Liver (tissue), 9 donors: ENCODE data around the gene ATCAY. TPM values are rescaled to one million over a fixed set of nuclear protein-coding genes. Genes with fewer than 3 reads are reported as not detected.

Experiments
- DNase-seq: peaks from one replicate; pipeline ENCODE4 v3.0.0-alpha.2; 2017; ENCODE audit warnings: low spot score
- H3K27ac ChIP-seq, 2 donors: one replicate each; pipeline ENCODE4 v1.7.0; 2013; ENCODE audit warnings: inconsistent platforms in 2 of 2, low read length in 2 of 2, control low read depth in 1 of 2, low read depth in 1 of 2, mild to moderate bottlenecking in 1 of 2
- H3K27me3 ChIP-seq, 4 donors: one replicate each; pipeline versions ENCODE4 v1.6.1 to v1.7.0; 2013; ENCODE audit warnings: low read length in 3 of 4, inconsistent platforms in 1 of 4, mild to moderate bottlenecking in 1 of 4, moderate library complexity in 1 of 4; ENCODE audit not compliant: control insufficient read depth in 4 of 4, insufficient read depth in 4 of 4
- H3K36me3 ChIP-seq, 4 donors: one replicate each; pipeline versions ENCODE4 v1.6.1 to v1.7.0; 2013; ENCODE audit warnings: low read length in 3 of 4, mild to moderate bottlenecking in 3 of 4, low read depth in 1 of 4, moderate library complexity in 1 of 4; ENCODE audit not compliant: control insufficient read depth in 4 of 4, insufficient read depth in 3 of 4
- H3K4me1 ChIP-seq, 4 donors: one replicate each; pipeline versions ENCODE4 v1.6.1 to v1.7.0; 2013; ENCODE audit warnings: low read length in 3 of 4, mild to moderate bottlenecking in 3 of 4, moderate library complexity in 1 of 4; ENCODE audit not compliant: control insufficient read depth in 4 of 4, insufficient read depth in 4 of 4
- H3K4me3 ChIP-seq, 3 donors: one replicate each; pipeline versions ENCODE4 v1.6.1 to v1.7.0; 2013; ENCODE audit warnings: low read length in 3 of 3, control low read depth in 1 of 3, low read depth in 1 of 3, mild to moderate bottlenecking in 1 of 3
- H3K9ac ChIP-seq, 2 donors: one replicate each; pipeline ENCODE4 v1.7.0; 2013; ENCODE audit warnings: low read length in 2 of 2, mild to moderate bottlenecking in 2 of 2, moderate library complexity in 2 of 2, control low read depth in 1 of 2, low read depth in 1 of 2
- H3K9me3 ChIP-seq, 4 donors: one replicate each; pipeline versions ENCODE4 v1.6.1 to v1.7.0; 2013; ENCODE audit warnings: low read length in 3 of 4; ENCODE audit not compliant: control insufficient read depth in 4 of 4
- EGR1 ChIP-seq, 2 donors: IDR thresholded peaks; 2 replicates each; pipeline ENCODE4 v1.6.1; 2016 to 2018; ENCODE audit warnings: antibody characterized with exemption in 2 of 2, low read depth in 2 of 2
- FOXA1 ChIP-seq: IDR thresholded peaks from 2 replicates; pipeline ENCODE4 v1.6.1; 2016; ENCODE audit warnings: antibody characterized with exemption
- FOXA2 ChIP-seq: IDR thresholded peaks from 2 replicates; pipeline ENCODE4 v1.6.1; 2016; ENCODE audit warnings: antibody characterized with exemption
- GABPA ChIP-seq, 2 donors: IDR thresholded peaks in 1 of 2; conservative IDR thresholded peaks in 1 of 2; 2 replicates each; pipeline ENCODE4 v1.6.1; 2016; ENCODE audit warnings: antibody characterized with exemption in 2 of 2, mild to moderate bottlenecking in 1 of 2, moderate library complexity in 1 of 2
- HNF4A ChIP-seq, 2 donors: conservative IDR thresholded peaks; 2 replicates each; pipeline ENCODE4 v1.6.1; 2016; ENCODE audit warnings: antibody characterized with exemption in 2 of 2, mild to moderate bottlenecking in 2 of 2
- HNF4G ChIP-seq: IDR thresholded peaks from 2 replicates; pipeline ENCODE4 v1.6.1; 2016; ENCODE audit warnings: antibody characterized with exemption
- JUND ChIP-seq, 2 donors: IDR thresholded peaks; 2 replicates each; pipeline ENCODE4 v1.6.1; 2016; ENCODE audit warnings: antibody characterized with exemption in 2 of 2
- NR2F2 ChIP-seq: IDR thresholded peaks from 2 replicates; pipeline ENCODE4 v1.6.1; 2016; ENCODE audit warnings: antibody characterized with exemption
- RAD21 ChIP-seq, 2 donors: IDR thresholded peaks; 2 replicates each; pipeline ENCODE4 v1.6.1; 2016; ENCODE audit warnings: antibody characterized with exemption in 2 of 2, mild to moderate bottlenecking in 2 of 2
- RXRA ChIP-seq, 2 donors: IDR thresholded peaks; 2 replicates each; pipeline ENCODE4 v1.6.1; 2017 to 2018; ENCODE audit warnings: antibody characterized with exemption in 2 of 2, mild to moderate bottlenecking in 1 of 2
- SP1 ChIP-seq: IDR thresholded peaks from 2 replicates; pipeline ENCODE4 v1.6.1; 2018; ENCODE audit warnings: antibody characterized with exemption, mild to moderate bottlenecking
- TAF1 ChIP-seq: conservative IDR thresholded peaks from 2 replicates; pipeline ENCODE4 v1.6.1; 2016; ENCODE audit warnings: antibody characterized with exemption, mild to moderate bottlenecking
- YY1 ChIP-seq: IDR thresholded peaks from 2 replicates; pipeline ENCODE4 v1.6.1; 2016; ENCODE audit warnings: antibody characterized with exemption, mild to moderate bottlenecking
- WGBS: extraction: QIAGEN DNeasy Blood & Tissue Kit; methylation state at CpG from one replicate; pipeline ENCODE4 v1.1.7; 2013; 5-methylcytosine and 5-hydroxymethylcytosine counted together
- polyA plus RNA-seq, 2 donors: library from polyadenylated mRNA; stranded (reverse) in 1 of 2; unstranded in 1 of 2; fragments of 200-250 nt in 1 of 2; fragments of >200 nt in 1 of 2; fragmentation: Nextera tagmentation in 1 of 2; extraction: Ambion mirVana in 1 of 2; gene quantifications; one replicate each; pipeline versions ENCODE4 v1.2.1 to v1.2.3, GENCODE V29; 2013 to 2015
- total RNA-seq, 2 donors: library from RNA; depleted of rRNA; stranded (reverse); fragments of >200 nt; gene quantifications; one replicate each; pipeline ENCODE4 v1.2.3, GENCODE V29; 2014
- TF ChIP-seq, protein P1 (sequence below): IDR thresholded peaks from 2 replicates; pipeline ENCODE4 v1.6.1; 2016; ENCODE audit warnings: antibody characterized with exemption, mild to moderate bottlenecking
- TF ChIP-seq, protein P2 (sequence below): IDR thresholded peaks from 2 replicates; pipeline ENCODE4 v1.6.1; 2016; ENCODE audit warnings: antibody characterized with exemption
- TF ChIP-seq, protein P3 (sequence below): IDR thresholded peaks from 2 replicates; pipeline ENCODE4 v1.6.1; 2016; ENCODE audit warnings: antibody characterized with exemption
- TF ChIP-seq, protein P4 (sequence below): IDR thresholded peaks from 2 replicates; pipeline ENCODE4 v1.6.1; 2016; ENCODE audit warnings: antibody characterized with exemption
- donor health status: healthy.
- donor health status: healthy.
- donor health status: healthy.
- donor health status: healthy.
- donor health status: healthy.

The ATCAY gene
- total and polyA plus RNA-seq, 4 donors: not detected

DNA sequence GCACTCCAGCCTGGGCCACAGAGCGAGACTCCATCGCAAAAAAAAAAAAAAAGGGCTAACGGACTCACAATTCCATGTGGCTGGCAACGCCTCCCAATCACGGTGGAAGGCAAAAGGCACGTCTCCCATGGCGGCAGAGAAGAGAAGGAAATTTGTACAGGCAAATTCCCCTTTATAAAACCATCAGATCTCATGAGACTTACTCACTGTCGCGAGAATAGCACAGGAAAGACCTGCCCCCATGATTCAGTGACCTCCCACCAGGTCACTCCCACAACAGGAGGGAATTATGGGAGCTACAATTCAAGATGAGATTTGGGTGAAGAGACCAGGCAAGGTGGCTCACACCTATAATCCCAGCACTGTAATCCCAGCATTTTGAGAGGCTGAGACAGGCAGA lies 33.7 kb downstream of the ATCAY start:
- TF ChIP-seq JUND (IDR thresholded peaks at IDR 0.05): no peak
- no peak for TF ChIP-seq HNF4G
- TF ChIP-seq, protein P1, sequence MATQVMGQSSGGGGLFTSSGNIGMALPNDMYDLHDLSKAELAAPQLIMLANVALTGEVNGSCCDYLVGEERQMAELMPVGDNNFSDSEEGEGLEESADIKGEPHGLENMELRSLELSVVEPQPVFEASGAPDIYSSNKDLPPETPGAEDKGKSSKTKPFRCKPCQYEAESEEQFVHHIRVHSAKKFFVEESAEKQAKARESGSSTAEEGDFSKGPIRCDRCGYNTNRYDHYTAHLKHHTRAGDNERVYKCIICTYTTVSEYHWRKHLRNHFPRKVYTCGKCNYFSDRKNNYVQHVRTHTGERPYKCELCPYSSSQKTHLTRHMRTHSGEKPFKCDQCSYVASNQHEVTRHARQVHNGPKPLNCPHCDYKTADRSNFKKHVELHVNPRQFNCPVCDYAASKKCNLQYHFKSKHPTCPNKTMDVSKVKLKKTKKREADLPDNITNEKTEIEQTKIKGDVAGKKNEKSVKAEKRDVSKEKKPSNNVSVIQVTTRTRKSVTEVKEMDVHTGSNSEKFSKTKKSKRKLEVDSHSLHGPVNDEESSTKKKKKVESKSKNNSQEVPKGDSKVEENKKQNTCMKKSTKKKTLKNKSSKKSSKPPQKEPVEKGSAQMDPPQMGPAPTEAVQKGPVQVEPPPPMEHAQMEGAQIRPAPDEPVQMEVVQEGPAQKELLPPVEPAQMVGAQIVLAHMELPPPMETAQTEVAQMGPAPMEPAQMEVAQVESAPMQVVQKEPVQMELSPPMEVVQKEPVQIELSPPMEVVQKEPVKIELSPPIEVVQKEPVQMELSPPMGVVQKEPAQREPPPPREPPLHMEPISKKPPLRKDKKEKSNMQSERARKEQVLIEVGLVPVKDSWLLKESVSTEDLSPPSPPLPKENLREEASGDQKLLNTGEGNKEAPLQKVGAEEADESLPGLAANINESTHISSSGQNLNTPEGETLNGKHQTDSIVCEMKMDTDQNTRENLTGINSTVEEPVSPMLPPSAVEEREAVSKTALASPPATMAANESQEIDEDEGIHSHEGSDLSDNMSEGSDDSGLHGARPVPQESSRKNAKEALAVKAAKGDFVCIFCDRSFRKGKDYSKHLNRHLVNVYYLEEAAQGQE: no peak
- TF ChIP-seq RXRA (IDR thresholded peaks at IDR 0.05): no peak
- no peak for TF ChIP-seq EGR1 (IDR thresholded peaks at IDR 0.05; ENCODE audit: low read depth in 2 of 2)
- TF ChIP-seq RAD21 (IDR thresholded peaks at IDR 0.05): no peak
- TF ChIP-seq TAF1: no peak
- TF ChIP-seq SP1: no peak
- TF ChIP-seq FOXA2: no peak
- TF ChIP-seq NR2F2: no peak
- TF ChIP-seq, protein P2, sequence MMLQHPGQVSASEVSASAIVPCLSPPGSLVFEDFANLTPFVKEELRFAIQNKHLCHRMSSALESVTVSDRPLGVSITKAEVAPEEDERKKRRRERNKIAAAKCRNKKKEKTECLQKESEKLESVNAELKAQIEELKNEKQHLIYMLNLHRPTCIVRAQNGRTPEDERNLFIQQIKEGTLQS: no peak
- no peak for TF ChIP-seq HNF4A (conservative IDR thresholded peaks at IDR 0.05)
- no peak for TF ChIP-seq FOXA1
- no peak for TF ChIP-seq GABPA (IDR thresholded peaks at IDR 0.05 in 1 of 2, conservative IDR thresholded peaks at IDR 0.05 in 1 of 2)
- no peak for TF ChIP-seq YY1
- H3K9ac ChIP-seq: no peak overlapping the region
- H3K36me3 ChIP-seq: no peaks in the 10 kb centered on the region
- no peaks in the 10 kb centered on the region for H3K27me3 ChIP-seq
- H3K4me1 ChIP-seq: no peaks in the 10 kb centered on the region
- WGBS: 81% methylated on average over 9 of the region's 9 CpGs
- no peak overlapping the region for H3K27ac ChIP-seq
- DNase-seq: no peak
- H3K4me3 ChIP-seq: no peak overlapping the region
- H3K9me3 ChIP-seq: peaks cover 0 to 6% (median 2%) of the 10 kb centered on the region in 4 donors

GRCh38 chr19:3916033-3916432 lies 35.5 kb downstream of the ATCAY start:
- H3K9me3 ChIP-seq: peaks cover 3 to 4% (median 4%) of the 10 kb centered on the region in 4 donors
- no peak for TF ChIP-seq GABPA (IDR thresholded peaks at IDR 0.05 in 1 of 2, conservative IDR thresholded peaks at IDR 0.05 in 1 of 2)
- no peak for TF ChIP-seq HNF4G
- TF ChIP-seq HNF4A (conservative IDR thresholded peaks at IDR 0.05): no peak
- no peak for TF ChIP-seq RXRA (IDR thresholded peaks at IDR 0.05)
- no peak for TF ChIP-seq FOXA2
- TF ChIP-seq JUND (IDR thresholded peaks at IDR 0.05): no peak
- TF ChIP-seq NR2F2: no peak
- no peak for TF ChIP-seq EGR1 (IDR thresholded peaks at IDR 0.05; ENCODE audit: low read depth in 2 of 2)
- TF ChIP-seq, protein P2: no peak
- TF ChIP-seq, protein P3, sequence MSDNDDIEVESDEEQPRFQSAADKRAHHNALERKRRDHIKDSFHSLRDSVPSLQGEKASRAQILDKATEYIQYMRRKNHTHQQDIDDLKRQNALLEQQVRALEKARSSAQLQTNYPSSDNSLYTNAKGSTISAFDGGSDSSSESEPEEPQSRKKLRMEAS: no peak
- TF ChIP-seq, protein P4, sequence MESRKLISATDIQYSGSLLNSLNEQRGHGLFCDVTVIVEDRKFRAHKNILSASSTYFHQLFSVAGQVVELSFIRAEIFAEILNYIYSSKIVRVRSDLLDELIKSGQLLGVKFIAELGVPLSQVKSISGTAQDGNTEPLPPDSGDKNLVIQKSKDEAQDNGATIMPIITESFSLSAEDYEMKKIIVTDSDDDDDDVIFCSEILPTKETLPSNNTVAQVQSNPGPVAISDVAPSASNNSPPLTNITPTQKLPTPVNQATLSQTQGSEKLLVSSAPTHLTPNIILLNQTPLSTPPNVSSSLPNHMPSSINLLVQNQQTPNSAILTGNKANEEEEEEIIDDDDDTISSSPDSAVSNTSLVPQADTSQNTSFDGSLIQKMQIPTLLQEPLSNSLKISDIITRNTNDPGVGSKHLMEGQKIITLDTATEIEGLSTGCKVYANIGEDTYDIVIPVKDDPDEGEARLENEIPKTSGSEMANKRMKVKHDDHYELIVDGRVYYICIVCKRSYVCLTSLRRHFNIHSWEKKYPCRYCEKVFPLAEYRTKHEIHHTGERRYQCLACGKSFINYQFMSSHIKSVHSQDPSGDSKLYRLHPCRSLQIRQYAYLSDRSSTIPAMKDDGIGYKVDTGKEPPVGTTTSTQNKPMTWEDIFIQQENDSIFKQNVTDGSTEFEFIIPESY: no peak
- TF ChIP-seq TAF1: no peak
- no peak for TF ChIP-seq YY1
- WGBS: 89% methylated on average over 5 of the region's 5 CpGs
- H3K36me3 ChIP-seq: no peaks in the 10 kb centered on the region
- H3K4me1 ChIP-seq: no peaks in the 10 kb centered on the region
- H3K27me3 ChIP-seq: peaks cover 0 to 3% (median 0%) of the 10 kb centered on the region in 4 donors
- H3K9ac ChIP-seq: no peak overlapping the region
- DNase-seq: no peak
- H3K4me3 ChIP-seq: no peak overlapping the region
- no peak overlapping the region for H3K27ac ChIP-seq
